Ascending aorta (tissue), 2 donors: Measurements from ENCODE around the gene CUL1. TPM values are rescaled to one million over a fixed set of nuclear protein-coding genes. Genes with fewer than 3 reads are reported as not detected.

Experiments used
- DNase-seq, 2 donors: peaks; one replicate each; pipeline ENCODE4 v3.0.0-alpha.2; 2019; ENCODE audit warnings: low spot score in 2 of 2
- H3K27ac ChIP-seq, 2 donors: fragments of 200-600 bp; sonication (generic); one replicate each; pipeline ENCODE4 v1.5.1; 2016 to 2017; ENCODE audit warnings: mild to moderate bottlenecking in 1 of 2
- H3K27me3 ChIP-seq: fragments of 200-600 bp; sonication (generic); one replicate; pipeline ENCODE4 v1.5.1; 2017
- H3K36me3 ChIP-seq, 2 donors: fragments of 200-600 bp; sonication (generic); one replicate each; pipeline ENCODE4 v1.5.1; 2016
- H3K4me1 ChIP-seq, 2 donors: fragments of 200-600 bp; sonication (generic); one replicate each; pipeline ENCODE4 v1.5.1; 2016 to 2017; ENCODE audit warnings: mild to moderate bottlenecking in 1 of 2
- H3K4me3 ChIP-seq, 2 donors: fragments of 200-600 bp; sonication (generic); one replicate each; pipeline ENCODE4 v1.5.1; 2016 to 2017; ENCODE audit warnings: mild to moderate bottlenecking in 1 of 2
- H3K9me3 ChIP-seq, 2 donors: fragments of 200-600 bp; sonication (generic); one replicate each; pipeline ENCODE4 v1.5.1; 2016
- CTCF ChIP-seq, 3 experiments: fragments of 200-600 bp in 2 of 3; fragments of 450-650 bp in 1 of 3; sonication (generic) in 2 of 3; IDR thresholded peaks; one replicate each; pipeline ENCODE4 v1.5.1; 2016 to 2019; ENCODE audit warnings: antibody characterized with exemption in 3 of 3, mild to moderate bottlenecking in 1 of 3, moderate library complexity in 1 of 3
- intact Hi-C: fragments of 100-400 bp; cut with DNase I; formaldehyde crosslinking; loops from one replicate; pipeline ENCODE4 v1.15.1; 2023
- total RNA-seq: library from RNA; depleted of rRNA; stranded (reverse); fragments of >200 nt; gene quantifications from one replicate; pipeline ENCODE4 v1.1.0, GENCODE V29; 2016

CUL1 gene
- total RNA-seq, 1 donor from 2014 or later = 16.3 TPM

- Histone ChIP-seq H3K4me1 (peaks cover 0 to 6% of the 10 kb centered on the region in 2 donors), H3K27me3 (no peaks in the 10 kb centered on the region), H3K4me3 (no peak overlapping the region), H3K36me3 (no peaks in the 10 kb centered on the region), H3K27ac (no peak overlapping the region), H3K9me3 (no peaks in the 10 kb centered on the region)
- DNase-seq = no peak
- intact Hi-C loops = loop anchor here (5.0 to 10.0 kb wide), 2 partner anchors 246 to 429 kb away; partner anchors contain the start of gene ZNF425
- no peak for TF ChIP-seq CTCF (IDR thresholded peaks at IDR 0.05)
Observed at GRCh38 chr7:148695953-148696352, 2.8 kb upstream of the CUL1 start.

- H3K27me3 ChIP-seq = no peaks in the 10 kb centered on the region
- no peaks in the 10 kb centered on the region for H3K9me3 ChIP-seq
Observed at GRCh38 chr7:148696787-148697186, 1.9 kb upstream of the CUL1 start.

GRCh38 chr7:148697256-148698006 lies 1.3 kb upstream of the CUL1 start:
- H3K4me1 ChIP-seq = peaks cover 4 to 20% of the 10 kb centered on the region in 2 donors
- no peaks in the 10 kb centered on the region for H3K9me3 ChIP-seq
- peak overlapping the region; percentile 97 to 99 for H3K4me3 ChIP-seq
- peak in 1 of 2 donors; percentile 69 for DNase-seq
- peak overlapping the region; percentile 99 to 100 for H3K27ac ChIP-seq
- no peak for TF ChIP-seq CTCF (IDR thresholded peaks at IDR 0.05)
- H3K27me3 ChIP-seq = no peaks in the 10 kb centered on the region
- no peaks in the 10 kb centered on the region for H3K36me3 ChIP-seq
- intact Hi-C loops = loop anchor here (1.0 to 10.0 kb wide), 6 partner anchors 33 to 427 kb away; partner anchors contain the start of genes EZH2 and ZNF425

More at GRCh38 chr7:148696787-148697186, 1.9 kb upstream of the CUL1 start:
- H3K4me3 ChIP-seq = peak overlapping the region in 1 of 2 donors; percentile 99
- H3K27ac ChIP-seq = peak overlapping the region; percentile 99 to 100
- H3K4me1 ChIP-seq = peaks cover 4 to 13% of the 10 kb centered on the region in 2 donors
- TF ChIP-seq CTCF (IDR thresholded peaks at IDR 0.05) = no peak
- H3K36me3 ChIP-seq = no peaks in the 10 kb centered on the region
- DNase-seq = no peak
- intact Hi-C loops = loop anchor here (5.0 to 10.0 kb wide), 2 partner anchors 246 to 428 kb away; partner anchors contain the start of gene ZNF425

- Histone ChIP-seq H3K9me3 (no peaks in the 10 kb centered on the region), H3K27ac (peak overlapping the region; percentile 99 to 100), H3K27me3 (no peaks in the 10 kb centered on the region), H3K4me3 (peak overlapping the region; percentile 97 to 99), H3K36me3 (no peaks in the 10 kb centered on the region), H3K4me1 (peaks cover 4 to 26% of the 10 kb centered on the region in 2 donors)
- no peak for TF ChIP-seq CTCF (IDR thresholded peaks at IDR 0.05)
- no peak for DNase-seq
- intact Hi-C loops = loop anchor here (1.0 to 10.0 kb wide), 6 partner anchors 33 to 427 kb away; partner anchors contain the start of genes EZH2 and ZNF425
Observed at GRCh38 chr7:148698007-148698396, 701 bp upstream of the CUL1 start.

- DNase-seq = peak in 1 of 2 donors; percentile 73
- peak overlapping the region; percentile 97 to 99 for H3K4me3 ChIP-seq
- peak overlapping the region; percentile 99 to 100 for H3K27ac ChIP-seq
- H3K36me3 ChIP-seq = no peaks in the 10 kb centered on the region
- intact Hi-C loops = loop anchor here (1.0 to 10.0 kb wide), 6 partner anchors 32 to 426 kb away; partner anchors contain the start of genes EZH2, PDIA4 and ZNF425
- no peak for TF ChIP-seq CTCF (IDR thresholded peaks at IDR 0.05)
- H3K4me1 ChIP-seq = peaks cover 4 to 31% of the 10 kb centered on the region in 2 donors
- H3K27me3 ChIP-seq = no peaks in the 10 kb centered on the region
- no peaks in the 10 kb centered on the region for H3K9me3 ChIP-seq
Observed at GRCh38 chr7:148699024-148699781, 500 bp downstream of the CUL1 start.
